HS-5 (cell line): ENCODE data around the gene FOXB2.
"Not testable (repeated sequence)": the region's sequence is repeated elsewhere in the genome, so short reads cannot be mapped to it uniquely, and the experiment has no call there.

Experiments used
- DNase-seq: peaks from one replicate; pipeline ENCODE4 v3.0.0-alpha.2; 2012; ENCODE audit warnings: low read depth

Gene FOXB2

GRCh38 chr9:77019236-77019925 is at the start of gene FOXB2:
TSS of gene FOXB2 (plus strand) at chr9:77019655. CDS start at chr9:77019655, 0 bp downstream.
- no peak for DNase-seq

GRCh38 chr9:76969716-76970115 is 49.7 kb upstream of the FOXB2 start:
- DNase-seq = no peak

GRCh38 chr9:76978831-76979230 is 40.6 kb upstream of the FOXB2 start:
- not testable (repeated sequence) for DNase-seq

- no peak for DNase-seq
Measured at GRCh38 chr9:76980566-76980965, 38.9 kb upstream of the FOXB2 start.

- no peak for DNase-seq
Measured at GRCh38 chr9:76984486-76984885, 35.0 kb upstream of the FOXB2 start.

GRCh38 chr9:76985581-76985980 is 33.9 kb upstream of the FOXB2 start:
- no peak for DNase-seq

- peak; percentile 28 for DNase-seq
Measured at GRCh38 chr9:76987594-76988200, 31.8 kb upstream of the FOXB2 start.

GRCh38 chr9:76988941-76989340 is 30.5 kb upstream of the FOXB2 start:
- no peak for DNase-seq

- DNase-seq = no peak
Measured at GRCh38 chr9:76989501-76989900, 30.0 kb upstream of the FOXB2 start.

GRCh38 chr9:76996700-76997099 is 22.8 kb upstream of the FOXB2 start:
- no peak for DNase-seq

- DNase-seq = no peak
Measured at GRCh38 chr9:76999261-76999660, 20.2 kb upstream of the FOXB2 start.

- no peak for DNase-seq
Measured at GRCh38 chr9:77000330-77000729, 19.1 kb upstream of the FOXB2 start.

- no peak for DNase-seq
Measured at GRCh38 chr9:77003366-77003765, 16.1 kb upstream of the FOXB2 start.

- DNase-seq = no peak
Measured at GRCh38 chr9:77005216-77005615, 14.2 kb upstream of the FOXB2 start.

GRCh38 chr9:77010527-77010926 is 8.9 kb upstream of the FOXB2 start:
- no peak for DNase-seq

GRCh38 chr9:77011973-77012821 is 7.3 kb upstream of the FOXB2 start:
- no peak for DNase-seq

- DNase-seq = no peak
Measured at GRCh38 chr9:77013206-77013931, 6.1 kb upstream of the FOXB2 start.

- no peak for DNase-seq
Measured at GRCh38 chr9:77013932-77014596, 5.4 kb upstream of the FOXB2 start.

GRCh38 chr9:77014597-77015263 is 4.7 kb upstream of the FOXB2 start:
- no peak for DNase-seq

GRCh38 chr9:77015327-77016048 is 4.0 kb upstream of the FOXB2 start:
- DNase-seq = no peak

- DNase-seq = no peak
Measured at GRCh38 chr9:77016121-77016525, 3.3 kb upstream of the FOXB2 start.
